GM19099 (cell line): ENCODE results near the gene YARS1.

ENCODE experiments used
- POLR2A ChIP-seq: IDR thresholded peaks from 3 replicates; pipeline ENCODE4 v1.6.1; 2011; ENCODE audit warnings: low read depth; ENCODE audit not compliant: insufficient read length; ENCODE audit errors: extremely low read depth

Gene YARS1

DNA sequence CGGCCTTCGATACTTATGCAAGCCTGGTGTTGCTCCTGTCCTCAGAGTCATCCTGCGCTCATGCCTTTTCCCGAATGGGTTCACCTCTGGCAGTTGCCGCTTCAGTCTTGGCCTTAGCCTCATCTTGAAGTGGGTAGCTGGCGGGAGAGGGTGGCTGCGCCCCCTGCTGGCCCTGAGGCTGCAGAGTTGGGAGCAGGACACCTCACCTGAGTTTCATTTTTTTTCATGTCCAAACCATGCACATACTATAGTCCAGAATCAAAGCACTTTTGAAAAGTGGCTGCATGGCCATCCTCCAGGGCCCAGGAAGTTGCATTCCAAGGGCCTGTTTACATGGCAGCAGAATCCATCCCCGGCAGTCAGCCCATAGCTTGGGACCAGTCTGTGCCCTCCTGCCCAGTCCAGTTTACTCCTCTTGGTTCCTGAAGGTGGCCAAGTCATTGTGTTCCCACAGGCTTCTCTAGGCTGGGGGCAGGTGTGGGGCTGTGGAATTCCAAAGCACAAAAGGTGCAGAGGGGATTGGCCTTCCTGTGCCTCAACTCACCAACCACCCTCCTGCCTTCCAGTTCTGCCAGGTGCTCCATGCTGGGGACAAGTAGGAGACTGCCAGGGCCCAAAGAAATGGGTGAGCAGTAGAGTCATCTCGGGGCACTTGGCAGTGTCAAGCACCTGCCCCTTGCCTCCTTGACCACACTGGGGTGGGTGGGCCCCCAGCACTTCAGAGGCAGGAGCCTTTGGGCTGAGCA, 44.0 kb downstream of the YARS1 start:
- no peak for TF ChIP-seq POLR2A

DNA sequence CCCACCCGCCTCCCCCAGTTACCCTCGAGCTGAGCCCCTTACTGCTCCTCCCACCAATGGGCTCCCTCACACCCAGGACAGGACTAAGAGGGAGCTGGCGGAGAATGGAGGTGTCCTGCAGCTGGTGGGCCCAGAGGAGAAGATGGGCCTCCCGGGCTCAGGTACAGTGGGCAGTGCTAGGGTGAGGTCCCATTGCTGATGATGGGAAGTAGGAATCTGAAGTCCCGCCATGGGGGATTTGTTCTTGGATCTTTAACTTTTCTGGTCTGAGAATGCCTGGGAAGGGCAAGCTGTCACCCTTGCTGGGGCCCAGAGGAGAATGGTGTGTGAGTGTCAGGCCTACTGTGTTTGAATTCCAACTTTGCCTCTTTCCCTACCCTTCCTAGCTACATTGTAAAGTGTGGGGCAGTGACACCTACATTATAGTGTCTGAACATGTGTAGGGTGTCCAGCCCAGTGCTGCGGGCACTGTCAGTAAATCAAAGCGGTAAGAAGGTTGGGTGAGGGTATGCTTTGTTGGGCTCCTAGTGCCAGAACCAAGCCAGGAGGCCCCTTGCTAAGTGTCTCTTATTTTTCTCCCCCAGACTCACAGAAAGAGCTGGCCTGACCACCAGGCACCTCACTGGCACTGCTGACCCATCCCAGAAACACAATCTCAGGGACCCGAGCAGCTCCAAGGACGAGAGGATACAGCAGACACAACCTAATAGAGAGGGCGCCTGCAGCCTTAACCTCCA, 44.7 kb downstream of the YARS1 start:
- no peak for TF ChIP-seq POLR2A

DNA sequence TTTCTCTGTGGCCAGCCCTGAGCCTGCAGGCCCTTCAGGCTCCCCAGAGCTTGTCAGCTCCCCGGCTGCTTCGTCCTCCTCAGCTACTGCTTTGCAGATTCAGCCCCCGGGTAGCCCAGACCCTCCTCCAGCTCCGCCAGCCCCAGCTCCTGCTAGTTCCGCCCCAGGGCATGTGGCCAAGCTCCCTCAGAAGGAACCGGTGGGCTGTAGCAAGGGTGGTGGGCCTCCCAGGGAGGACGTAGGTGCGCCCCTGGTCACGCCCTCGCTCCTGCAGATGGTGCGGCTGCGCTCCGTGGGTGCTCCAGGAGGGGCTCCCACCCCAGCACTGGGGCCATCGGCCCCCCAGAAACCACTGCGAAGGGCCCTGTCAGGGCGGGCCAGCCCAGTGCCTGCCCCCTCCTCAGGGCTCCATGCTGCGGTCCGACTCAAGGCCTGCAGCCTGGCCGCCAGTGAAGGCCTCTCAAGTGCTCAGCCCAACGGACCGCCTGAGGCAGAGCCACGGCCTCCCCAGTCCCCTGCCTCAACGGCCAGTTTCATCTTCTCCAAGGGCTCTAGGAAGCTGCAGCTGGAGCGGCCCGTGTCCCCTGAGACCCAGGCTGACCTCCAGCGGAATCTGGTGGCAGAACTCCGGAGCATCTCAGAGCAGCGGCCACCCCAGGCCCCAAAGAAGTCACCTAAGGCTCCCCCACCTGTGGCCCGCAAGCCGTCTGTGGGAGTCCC, 45.4 kb downstream of the YARS1 start:
- TF ChIP-seq POLR2A, result no peak

DNA sequence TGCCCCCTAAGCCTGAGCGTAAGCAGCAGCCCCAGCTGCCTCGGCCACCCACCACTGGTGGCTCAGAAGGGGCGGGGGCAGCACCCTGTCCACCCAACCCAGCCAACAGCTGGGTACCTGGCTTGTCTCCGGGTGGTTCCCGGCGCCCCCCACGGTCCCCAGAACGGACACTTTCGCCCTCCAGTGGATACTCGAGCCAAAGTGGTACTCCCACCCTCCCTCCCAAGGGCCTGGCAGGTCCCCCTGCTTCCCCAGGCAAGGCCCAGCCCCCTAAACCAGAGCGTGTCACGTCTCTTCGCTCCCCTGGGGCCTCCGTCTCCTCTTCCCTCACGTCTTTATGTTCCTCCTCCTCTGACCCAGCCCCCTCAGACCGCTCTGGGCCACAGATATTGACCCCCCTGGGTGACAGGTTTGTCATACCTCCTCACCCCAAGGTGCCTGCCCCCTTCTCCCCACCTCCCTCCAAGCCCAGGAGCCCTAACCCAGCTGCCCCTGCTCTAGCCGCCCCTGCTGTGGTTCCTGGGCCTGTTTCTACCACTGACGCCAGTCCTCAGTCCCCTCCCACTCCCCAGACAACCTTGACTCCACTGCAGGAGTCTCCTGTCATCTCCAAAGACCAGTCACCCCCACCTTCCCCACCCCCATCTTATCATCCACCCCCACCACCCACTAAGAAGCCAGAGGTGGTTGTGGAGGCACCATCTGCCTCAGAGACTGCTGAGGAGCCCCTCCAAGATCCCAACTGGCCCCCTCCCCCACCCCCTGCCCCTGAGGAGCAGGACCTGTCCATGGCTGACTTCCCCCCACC, 46.2 kb downstream of the YARS1 start:
- no peak for TF ChIP-seq POLR2A

DNA sequence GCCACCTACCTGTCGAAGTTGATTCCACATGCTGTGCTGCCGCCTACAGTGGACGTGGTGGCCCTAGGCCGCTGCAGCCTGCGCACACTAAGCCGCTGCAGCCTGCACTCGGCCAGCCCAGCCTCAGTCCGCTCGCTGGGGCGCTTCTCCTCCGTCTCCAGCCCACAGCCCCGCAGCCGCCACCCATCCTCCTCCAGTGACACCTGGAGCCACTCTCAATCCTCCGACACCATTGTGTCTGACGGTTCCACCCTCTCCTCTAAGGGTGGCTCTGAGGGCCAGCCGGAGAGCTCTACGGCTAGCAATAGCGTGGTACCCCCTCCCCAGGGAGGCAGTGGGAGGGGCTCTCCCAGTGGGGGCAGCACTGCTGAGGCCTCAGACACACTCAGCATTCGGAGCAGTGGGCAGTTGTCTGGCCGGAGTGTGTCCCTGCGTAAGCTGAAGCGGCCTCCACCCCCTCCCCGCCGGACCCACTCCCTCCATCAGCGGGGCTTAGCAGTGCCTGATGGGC, 46.9 kb downstream of the YARS1 start:
- TF ChIP-seq POLR2A, result no peak

DNA sequence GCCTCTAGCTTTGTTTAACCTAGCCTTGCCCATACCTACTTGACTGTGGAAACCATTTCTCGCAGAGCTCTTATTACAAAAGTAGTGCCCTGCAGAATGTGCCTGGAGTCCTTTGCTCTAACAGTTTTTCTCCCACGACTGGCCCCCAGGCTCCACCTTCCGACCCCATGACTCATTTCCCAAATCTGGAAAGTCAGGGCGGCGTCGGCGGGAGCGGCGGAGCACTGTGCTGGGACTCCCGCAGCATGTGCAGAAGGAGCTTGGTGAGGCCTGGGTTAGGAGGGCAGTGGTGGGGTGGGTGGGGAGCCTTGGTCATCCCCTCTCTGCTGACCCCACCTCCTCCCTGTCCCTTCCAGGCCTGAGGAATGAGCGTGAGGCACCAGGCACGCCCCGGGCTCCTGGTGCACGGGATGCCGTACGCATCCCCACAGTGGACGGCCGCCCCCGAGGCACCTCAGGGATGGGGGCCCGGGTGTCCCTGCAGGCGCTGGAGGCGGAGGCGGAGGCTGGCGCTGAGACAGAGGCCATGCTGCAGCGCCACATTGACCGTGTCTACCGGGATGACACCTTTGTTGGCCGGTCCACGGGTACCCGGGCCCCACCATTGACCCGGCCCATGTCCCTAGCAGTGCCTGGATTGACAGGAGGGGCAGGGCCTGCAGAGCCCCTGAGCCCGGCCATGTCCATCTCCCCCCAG, 47.5 kb downstream of the YARS1 start:
- no peak for TF ChIP-seq POLR2A

DNA sequence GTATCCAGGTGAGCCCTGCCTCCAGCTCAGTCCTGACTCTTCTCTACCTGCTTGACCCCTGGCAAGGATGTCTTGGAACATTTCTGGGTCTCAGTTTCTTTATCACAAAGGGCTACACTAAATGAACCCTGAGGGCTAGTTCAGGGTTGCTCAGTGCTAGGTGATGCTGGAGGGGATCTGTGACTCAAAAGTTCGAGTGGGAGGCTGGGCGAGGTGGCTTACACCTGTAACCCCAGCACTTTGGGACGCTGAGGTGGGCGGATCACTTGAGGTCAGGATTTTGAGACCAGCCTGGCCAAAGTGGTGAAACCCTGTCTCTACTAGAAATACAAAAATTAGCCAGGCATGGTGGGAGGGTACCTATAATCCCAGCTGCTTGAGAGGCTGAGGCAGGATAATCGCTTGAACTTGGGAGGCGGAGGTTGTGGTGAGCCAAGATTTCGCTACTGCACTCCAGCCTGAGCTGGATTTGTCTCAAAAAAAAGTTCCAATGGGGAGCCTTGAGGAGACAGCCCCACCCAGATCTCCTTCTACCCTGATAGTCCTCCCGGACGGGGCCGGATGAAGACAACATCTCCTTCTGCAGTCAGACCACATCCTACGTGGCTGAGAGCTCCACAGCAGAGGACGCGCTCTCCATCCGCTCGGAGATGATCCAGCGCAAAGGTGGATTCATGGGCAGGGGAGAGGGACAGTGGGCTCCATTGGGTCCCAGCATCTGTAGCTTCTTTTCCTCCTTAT, 48.9 kb downstream of the YARS1 start:
- TF ChIP-seq POLR2A, result no peak

DNA sequence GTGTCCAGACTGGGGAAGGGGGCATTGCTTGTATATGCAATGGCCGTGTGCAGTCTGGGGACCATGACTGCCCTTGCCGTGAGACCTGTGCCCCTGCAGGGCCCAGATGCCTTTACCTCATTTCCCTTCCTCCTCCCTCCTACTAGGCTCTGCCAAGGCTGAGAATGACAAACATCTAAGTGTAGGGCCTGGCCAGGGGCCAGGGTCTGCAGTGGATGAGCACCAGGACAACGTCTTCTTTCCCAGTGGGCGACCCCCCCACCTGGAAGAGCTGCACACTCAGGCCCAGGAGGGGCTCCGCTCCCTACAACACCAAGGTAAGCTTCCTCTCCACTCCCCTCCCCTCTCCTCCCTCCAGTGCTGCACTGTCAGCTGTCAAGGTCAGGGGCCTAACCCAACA, 49.5 kb downstream of the YARS1 start:
- no peak for TF ChIP-seq POLR2A

DNA sequence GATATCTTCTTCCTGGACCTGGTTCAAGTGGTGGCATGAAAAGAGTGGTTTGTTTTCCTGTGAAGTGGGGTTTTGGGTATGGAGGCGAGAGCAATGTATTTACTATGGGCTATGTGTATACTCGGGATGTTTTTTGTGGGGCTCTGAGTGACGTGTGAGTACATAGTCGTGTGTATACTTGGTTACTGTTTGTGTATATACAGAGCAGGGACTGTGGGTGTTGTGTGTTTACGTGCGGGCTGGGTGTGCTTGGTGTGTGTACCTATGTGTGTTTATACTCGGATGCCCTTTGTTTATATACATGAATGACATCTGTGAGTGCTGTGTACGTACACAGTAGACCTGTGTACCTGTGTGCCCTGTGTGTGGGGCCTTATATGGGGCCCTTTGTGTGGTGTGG, 50.0 kb downstream of the YARS1 start:
- no peak for TF ChIP-seq POLR2A

DNA sequence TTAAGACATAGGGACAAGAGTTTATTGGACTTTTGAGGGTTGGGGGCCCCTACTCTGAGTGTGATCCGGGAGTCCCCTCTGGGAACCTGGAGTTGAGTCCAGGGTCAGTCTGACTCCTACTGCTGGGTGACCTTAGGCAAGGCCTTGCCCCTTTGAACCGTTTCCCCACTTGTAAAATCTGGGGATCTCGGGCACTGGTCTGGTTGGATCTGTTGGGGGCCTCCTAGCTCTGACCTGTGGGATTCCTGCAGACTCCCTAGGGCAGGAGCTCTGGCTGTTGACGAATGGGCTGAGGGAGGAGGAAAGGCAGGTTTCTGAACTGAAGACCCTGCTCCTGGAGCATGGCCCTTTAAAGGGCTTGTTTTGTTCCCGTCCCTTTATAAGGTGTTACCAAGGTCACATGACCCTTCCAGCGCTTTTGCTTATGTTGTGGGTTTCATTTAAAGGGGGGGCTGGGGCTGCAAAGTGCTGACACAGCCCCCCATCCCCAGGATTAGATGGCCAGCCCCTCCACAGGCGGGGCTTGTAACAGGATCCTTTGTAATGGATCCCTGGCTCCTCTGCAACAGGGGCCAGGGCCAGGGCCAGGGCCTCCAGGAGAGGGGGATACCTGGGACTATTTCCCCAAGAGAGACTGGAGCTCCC, 50.7 kb downstream of the YARS1 start:
- no peak for TF ChIP-seq POLR2A

DNA sequence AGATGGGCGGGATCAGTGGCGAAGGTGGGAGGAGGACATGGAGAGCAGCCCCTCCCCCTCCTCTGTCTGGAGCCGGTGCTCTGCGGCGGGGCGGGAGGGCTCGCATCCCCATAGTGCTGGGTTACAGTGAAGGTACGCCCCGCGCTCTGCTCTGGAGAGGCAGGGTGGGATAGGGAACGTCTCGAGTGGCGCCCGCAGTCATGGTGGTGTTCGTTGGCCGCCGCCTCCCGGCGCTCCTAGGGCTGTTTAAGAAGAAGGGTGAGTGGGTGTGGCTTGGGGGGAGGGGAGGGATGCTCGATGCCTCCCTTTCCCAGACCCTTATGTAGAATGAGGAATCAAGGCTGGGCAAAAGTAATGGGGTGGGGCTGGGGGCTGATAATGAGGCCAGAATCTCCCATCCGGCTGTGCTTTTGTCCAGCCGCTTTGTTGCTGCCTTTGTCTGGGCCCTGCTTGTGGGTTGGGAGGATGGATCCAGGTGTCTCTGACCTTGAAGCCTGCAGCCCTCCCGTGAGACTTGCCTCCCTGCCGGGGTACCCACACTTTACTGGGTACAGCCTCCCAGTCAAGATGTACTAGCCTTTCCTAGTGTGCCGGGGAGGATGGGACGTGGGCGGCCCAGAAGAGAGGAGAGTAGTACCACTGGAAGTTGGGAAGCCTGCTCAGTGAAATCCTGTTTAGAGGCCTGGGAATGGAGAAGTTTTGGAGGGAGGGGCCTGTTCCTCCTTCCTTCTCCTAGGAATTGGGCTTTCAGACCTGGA, 51.4 kb downstream of the YARS1 start:
- no peak for TF ChIP-seq POLR2A

DNA sequence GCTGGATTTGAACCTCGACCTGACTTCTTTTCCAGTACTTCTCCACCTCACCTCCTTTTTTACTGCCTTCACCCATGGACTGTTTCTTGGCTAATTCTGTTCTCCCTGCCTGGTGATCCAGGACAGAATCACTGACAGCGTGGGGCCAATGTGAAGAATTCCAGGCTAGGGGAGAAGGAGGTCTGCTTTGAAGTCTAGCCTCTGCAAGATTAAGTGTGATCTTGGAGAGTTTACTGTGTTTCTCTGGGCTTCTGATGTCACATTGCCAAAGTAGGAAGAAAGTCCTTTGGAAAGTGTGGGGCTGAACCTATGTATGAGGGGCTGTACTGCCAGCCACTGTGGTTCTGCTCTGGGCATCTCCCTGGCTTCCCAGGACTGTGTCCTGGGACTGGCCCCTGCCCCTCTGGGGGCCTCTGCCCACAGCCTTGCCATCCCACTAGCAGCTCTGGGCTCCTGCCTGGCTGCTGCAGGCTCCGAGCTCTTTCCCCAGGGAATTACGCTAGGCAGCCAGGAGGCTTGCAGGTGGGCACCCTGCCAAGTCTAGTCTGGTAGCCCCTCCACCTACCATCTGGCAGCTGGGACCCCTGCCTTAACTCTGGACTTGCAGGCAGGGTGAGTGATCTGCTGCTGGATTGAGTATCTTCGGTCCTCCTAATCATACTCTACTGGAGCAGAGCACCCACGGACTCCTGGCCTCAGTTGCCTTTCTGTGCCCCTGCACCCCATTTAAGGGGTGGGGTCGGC, 52.2 kb downstream of the YARS1 start:
- TF ChIP-seq POLR2A, result no peak

DNA sequence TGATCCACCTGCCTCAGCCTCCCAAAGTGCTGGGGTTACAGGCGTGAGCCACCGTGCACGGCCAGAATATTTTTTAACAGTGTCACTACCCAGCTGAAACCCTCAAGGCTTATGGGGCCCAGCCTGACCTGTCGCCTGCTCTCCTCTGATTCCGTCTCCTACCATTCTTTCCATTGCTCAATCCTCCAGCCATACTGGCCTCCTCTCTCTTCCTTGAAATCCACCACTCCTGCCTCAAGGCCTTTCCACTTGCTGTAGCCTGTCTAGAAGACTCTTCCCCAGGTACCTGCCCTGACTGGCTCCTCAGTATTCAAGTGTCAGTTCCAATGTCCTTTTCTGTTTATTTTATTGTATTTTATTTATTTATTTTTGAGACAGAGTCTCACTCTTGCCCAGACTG, 53.9 kb downstream of the YARS1 start:
- TF ChIP-seq POLR2A, result no peak
